ENCODE data around the gene UBTD2. TPM values are rescaled to one million over a fixed set of nuclear protein-coding genes. Genes with fewer than 3 reads are reported as not detected.

Gene UBTD2
- total and polyA plus RNA-seq, 10 of the 15 experiments (the other 5 are each of a cell fraction or from before 2014, with no cell fraction given), result 7.7 to 30.5 (median 19.4) TPM

DNA sequence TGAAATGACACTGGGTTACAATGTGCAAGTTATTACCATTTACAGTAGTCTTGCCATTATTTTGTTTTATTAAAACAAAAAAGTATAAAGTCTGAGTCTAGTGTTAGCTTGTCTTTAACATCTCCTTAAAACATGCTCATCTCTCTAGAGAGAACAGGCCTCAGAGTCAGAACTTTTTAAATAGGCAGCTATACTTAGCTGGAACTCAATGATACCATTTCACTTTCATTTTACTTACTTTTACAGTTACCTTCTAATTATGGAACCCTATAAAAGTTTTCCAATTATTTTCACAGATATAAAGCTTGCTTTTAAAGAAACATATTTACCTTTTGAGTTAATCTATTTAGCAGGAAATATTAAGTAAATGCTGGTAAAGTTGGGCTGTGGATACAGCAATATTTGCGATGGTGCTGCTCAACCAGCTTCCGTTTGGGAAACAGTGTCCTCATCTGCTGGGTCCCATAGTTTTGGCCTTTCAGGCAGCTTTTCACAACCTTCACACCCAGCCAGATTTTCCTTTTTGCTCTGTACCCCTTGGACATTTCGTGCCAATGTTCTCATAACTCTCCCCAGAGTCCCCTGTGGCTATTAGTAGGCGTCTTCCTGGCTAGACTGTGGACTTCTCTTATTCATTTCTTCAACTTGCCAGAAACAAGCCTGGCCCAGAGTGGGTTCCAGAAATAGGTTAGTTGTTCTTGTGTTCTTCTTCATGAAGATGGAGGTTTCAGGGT, 36.3 kb upstream of the UBTD2 start (continued):
- TF ChIP-seq, protein P1, sequence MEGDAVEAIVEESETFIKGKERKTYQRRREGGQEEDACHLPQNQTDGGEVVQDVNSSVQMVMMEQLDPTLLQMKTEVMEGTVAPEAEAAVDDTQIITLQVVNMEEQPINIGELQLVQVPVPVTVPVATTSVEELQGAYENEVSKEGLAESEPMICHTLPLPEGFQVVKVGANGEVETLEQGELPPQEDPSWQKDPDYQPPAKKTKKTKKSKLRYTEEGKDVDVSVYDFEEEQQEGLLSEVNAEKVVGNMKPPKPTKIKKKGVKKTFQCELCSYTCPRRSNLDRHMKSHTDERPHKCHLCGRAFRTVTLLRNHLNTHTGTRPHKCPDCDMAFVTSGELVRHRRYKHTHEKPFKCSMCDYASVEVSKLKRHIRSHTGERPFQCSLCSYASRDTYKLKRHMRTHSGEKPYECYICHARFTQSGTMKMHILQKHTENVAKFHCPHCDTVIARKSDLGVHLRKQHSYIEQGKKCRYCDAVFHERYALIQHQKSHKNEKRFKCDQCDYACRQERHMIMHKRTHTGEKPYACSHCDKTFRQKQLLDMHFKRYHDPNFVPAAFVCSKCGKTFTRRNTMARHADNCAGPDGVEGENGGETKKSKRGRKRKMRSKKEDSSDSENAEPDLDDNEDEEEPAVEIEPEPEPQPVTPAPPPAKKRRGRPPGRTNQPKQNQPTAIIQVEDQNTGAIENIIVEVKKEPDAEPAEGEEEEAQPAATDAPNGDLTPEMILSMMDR (IDR thresholded peaks at IDR 0.05 in 2 of 3, conservative IDR thresholded peaks at IDR 0.05 in 1 of 3; ENCODE audit: control insufficient read depth in 2 of 3, extremely low read depth in 1 of 3, insufficient read depth in 1 of 3, low read depth in 3 of 3, low read length in 3 of 3), result no peak
- TF ChIP-seq MTA2 (IDR thresholded peaks at IDR 0.05; ENCODE audit: low read depth), result peak; percentile 21; the same call in 1 of the 2 replicates
- TF ChIP-seq MEF2A (IDR thresholded peaks at IDR 0.05; ENCODE audit: insufficient read depth, low read depth, low read length), result 0 out of 2 replicates have a peak, but pooled peaks have one; percentile 62
- TF ChIP-seq BCL11A (IDR thresholded peaks at IDR 0.05; ENCODE audit: low read depth, low read length), result peak; percentile 62; the same call in 1 of the 2 replicates
- TF ChIP-seq, protein P2, sequence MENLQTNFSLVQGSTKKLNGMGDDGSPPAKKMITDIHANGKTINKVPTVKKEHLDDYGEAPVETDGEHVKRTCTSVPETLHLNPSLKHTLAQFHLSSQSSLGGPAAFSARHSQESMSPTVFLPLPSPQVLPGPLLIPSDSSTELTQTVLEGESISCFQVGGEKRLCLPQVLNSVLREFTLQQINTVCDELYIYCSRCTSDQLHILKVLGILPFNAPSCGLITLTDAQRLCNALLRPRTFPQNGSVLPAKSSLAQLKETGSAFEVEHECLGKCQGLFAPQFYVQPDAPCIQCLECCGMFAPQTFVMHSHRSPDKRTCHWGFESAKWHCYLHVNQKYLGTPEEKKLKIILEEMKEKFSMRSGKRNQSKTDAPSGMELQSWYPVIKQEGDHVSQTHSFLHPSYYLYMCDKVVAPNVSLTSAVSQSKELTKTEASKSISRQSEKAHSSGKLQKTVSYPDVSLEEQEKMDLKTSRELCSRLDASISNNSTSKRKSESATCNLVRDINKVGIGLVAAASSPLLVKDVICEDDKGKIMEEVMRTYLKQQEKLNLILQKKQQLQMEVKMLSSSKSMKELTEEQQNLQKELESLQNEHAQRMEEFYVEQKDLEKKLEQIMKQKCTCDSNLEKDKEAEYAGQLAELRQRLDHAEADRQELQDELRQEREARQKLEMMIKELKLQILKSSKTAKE (IDR thresholded peaks at IDR 0.05; ENCODE audit: low read depth, poor library complexity, severe bottlenecking), result peak; percentile 30
- TF ChIP-seq, protein P3, sequence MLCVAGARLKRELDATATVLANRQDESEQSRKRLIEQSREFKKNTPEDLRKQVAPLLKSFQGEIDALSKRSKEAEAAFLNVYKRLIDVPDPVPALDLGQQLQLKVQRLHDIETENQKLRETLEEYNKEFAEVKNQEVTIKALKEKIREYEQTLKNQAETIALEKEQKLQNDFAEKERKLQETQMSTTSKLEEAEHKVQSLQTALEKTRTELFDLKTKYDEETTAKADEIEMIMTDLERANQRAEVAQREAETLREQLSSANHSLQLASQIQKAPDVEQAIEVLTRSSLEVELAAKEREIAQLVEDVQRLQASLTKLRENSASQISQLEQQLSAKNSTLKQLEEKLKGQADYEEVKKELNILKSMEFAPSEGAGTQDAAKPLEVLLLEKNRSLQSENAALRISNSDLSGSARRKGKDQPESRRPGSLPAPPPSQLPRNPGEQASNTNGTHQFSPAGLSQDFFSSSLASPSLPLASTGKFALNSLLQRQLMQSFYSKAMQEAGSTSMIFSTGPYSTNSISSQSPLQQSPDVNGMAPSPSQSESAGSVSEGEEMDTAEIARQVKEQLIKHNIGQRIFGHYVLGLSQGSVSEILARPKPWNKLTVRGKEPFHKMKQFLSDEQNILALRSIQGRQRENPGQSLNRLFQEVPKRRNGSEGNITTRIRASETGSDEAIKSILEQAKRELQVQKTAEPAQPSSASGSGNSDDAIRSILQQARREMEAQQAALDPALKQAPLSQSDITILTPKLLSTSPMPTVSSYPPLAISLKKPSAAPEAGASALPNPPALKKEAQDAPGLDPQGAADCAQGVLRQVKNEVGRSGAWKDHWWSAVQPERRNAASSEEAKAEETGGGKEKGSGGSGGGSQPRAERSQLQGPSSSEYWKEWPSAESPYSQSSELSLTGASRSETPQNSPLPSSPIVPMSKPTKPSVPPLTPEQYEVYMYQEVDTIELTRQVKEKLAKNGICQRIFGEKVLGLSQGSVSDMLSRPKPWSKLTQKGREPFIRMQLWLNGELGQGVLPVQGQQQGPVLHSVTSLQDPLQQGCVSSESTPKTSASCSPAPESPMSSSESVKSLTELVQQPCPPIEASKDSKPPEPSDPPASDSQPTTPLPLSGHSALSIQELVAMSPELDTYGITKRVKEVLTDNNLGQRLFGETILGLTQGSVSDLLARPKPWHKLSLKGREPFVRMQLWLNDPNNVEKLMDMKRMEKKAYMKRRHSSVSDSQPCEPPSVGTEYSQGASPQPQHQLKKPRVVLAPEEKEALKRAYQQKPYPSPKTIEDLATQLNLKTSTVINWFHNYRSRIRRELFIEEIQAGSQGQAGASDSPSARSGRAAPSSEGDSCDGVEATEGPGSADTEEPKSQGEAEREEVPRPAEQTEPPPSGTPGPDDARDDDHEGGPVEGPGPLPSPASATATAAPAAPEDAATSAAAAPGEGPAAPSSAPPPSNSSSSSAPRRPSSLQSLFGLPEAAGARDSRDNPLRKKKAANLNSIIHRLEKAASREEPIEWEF (IDR thresholded peaks at IDR 0.05; ENCODE audit: insufficient replicate concordance, low read depth, low read length), result peak; percentile 24
- TF ChIP-seq, protein P4, sequence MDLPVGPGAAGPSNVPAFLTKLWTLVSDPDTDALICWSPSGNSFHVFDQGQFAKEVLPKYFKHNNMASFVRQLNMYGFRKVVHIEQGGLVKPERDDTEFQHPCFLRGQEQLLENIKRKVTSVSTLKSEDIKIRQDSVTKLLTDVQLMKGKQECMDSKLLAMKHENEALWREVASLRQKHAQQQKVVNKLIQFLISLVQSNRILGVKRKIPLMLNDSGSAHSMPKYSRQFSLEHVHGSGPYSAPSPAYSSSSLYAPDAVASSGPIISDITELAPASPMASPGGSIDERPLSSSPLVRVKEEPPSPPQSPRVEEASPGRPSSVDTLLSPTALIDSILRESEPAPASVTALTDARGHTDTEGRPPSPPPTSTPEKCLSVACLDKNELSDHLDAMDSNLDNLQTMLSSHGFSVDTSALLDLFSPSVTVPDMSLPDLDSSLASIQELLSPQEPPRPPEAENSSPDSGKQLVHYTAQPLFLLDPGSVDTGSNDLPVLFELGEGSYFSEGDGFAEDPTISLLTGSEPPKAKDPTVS (IDR thresholded peaks at IDR 0.05; ENCODE audit: low read depth, low read length), result no peak
- TF ChIP-seq JUNB (IDR thresholded peaks at IDR 0.05), result 0 out of 2 replicates have a peak, but pooled peaks have one; percentile 36
- peak; percentile 33; the same call in 1 of the 2 replicates for TF ChIP-seq ZBED1 (IDR thresholded peaks at IDR 0.05; ENCODE audit: borderline replicate concordance)
- TF ChIP-seq TBL1XR1 (IDR thresholded peaks at IDR 0.05; ENCODE audit: low read depth, low read length), result no peak
- peak; percentile 19; the same call in 1 of the 2 replicates for TF ChIP-seq EED (IDR thresholded peaks at IDR 0.05; ENCODE audit: low read depth)
- peak; percentile 33; the same call in 1 of the 2 replicates for TF ChIP-seq IKZF1 (conservative IDR thresholded peaks at IDR 0.05)
- TF ChIP-seq ZNF24 (IDR thresholded peaks at IDR 0.05), result peak; percentile 64; the same call in 1 of the 2 replicates
- TF ChIP-seq CREM (IDR thresholded peaks at IDR 0.05; ENCODE audit: low read depth), result 0 out of 2 replicates have a peak, but pooled peaks have one; percentile 30
